ENCODE data around the gene PCLAF.

The PCLAF gene

DNA sequence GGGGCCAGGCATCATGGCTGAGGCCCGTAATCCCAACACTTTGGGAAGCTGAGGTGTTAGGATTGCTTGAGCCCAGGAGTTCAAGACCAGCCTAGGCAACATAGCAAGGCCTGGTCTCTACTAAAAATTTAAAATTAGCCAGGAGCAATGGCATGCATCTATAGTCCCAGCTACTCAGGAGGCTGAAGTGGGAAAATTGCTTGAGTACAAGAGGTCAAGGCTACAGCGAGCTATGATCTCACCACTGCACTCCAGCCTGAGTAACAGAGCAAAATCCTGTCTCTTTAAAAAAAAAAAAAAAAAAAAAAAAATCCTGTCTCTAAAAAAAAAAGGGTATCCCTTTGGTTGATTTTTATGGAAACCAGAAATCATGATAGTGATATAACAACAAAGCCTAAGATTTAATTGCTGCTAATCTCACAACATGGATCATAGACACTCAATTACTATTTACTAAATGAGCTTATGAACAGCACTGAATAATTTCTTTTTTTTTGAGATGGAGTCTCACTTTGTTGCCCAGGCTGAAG, 12.1 kb downstream of the PCLAF start:
- no peak for TF ChIP-seq CTCF (IDR thresholded peaks at IDR 0.05; ENCODE audit: poor library complexity, severe bottlenecking)
- DNase-seq (ENCODE audit: low spot score) (no peak), ATAC-seq (ENCODE audit: low read depth) (no peak)
- no peak overlapping the region for H3K27ac ChIP-seq (ENCODE audit: poor library complexity, severe bottlenecking)
- peaks cover 64% of the 10 kb centered on the region for H3K36me3 ChIP-seq (ENCODE audit: low read depth)
- no peaks in the 10 kb centered on the region for H3K9me3 ChIP-seq (ENCODE audit: severe bottlenecking)
- H3K4me1 ChIP-seq (ENCODE audit: insufficient read depth, poor library complexity, severe bottlenecking): peaks cover 3% of the 10 kb centered on the region
- H3K27me3 ChIP-seq (ENCODE audit: insufficient read depth, poor library complexity, severe bottlenecking): no peaks in the 10 kb centered on the region
- H3K4me3 ChIP-seq (ENCODE audit: severe bottlenecking): no peak overlapping the region

DNA sequence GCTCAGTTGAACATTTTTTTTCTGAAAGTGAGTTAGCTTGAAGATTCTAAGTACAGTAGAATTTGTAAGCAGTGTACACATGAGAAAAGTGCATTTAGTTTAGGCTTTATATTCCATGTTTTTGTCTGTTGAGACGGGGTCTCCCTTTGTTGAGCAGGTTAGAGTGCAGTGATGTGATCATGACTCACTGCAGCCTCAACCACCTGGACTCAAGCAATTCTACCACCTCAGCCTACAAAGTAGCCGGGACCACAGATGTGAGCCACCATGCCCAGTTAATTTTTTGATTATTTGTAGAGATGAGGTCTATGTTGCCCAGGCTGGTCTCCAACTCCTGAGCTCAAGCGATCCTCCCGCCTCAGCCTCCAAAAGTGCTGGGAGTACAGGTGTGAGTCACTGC, 20.0 kb downstream of the PCLAF start:
- Histone ChIP-seq H3K27me3 (ENCODE audit: insufficient read depth, poor library complexity, severe bottlenecking) (no peaks in the 10 kb centered on the region), H3K36me3 (ENCODE audit: low read depth) (peaks cover 48% of the 10 kb centered on the region), H3K27ac (ENCODE audit: poor library complexity, severe bottlenecking) (no peak overlapping the region), H3K4me3 (ENCODE audit: severe bottlenecking) (no peak overlapping the region), H3K9me3 (ENCODE audit: severe bottlenecking) (no peaks in the 10 kb centered on the region), H3K4me1 (ENCODE audit: insufficient read depth, poor library complexity, severe bottlenecking) (no peaks in the 10 kb centered on the region)
- peak; percentile 65 for ATAC-seq (ENCODE audit: low read depth)
- no peak for DNase-seq (ENCODE audit: low spot score)
- no peak for TF ChIP-seq CTCF (IDR thresholded peaks at IDR 0.05; ENCODE audit: poor library complexity, severe bottlenecking)

DNA sequence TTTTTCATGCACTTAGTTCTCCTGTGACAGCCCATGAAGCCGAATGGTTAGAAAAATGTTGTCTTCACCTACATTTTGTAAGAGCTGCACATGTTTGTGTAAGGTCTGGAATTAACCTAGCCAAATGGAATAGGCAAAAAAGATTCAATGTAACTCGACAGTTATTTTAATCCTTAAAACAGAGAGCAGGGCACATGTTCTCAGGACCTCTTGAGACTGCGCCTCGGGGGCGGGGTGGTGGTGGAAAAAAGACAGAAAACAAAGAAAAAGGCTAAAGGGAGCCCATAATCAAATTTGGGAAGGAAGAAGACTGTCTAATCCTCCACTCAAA, 24.6 kb downstream of the PCLAF start:
- Histone ChIP-seq H3K4me1 (ENCODE audit: insufficient read depth, poor library complexity, severe bottlenecking) (peaks cover 7% of the 10 kb centered on the region), H3K27me3 (ENCODE audit: insufficient read depth, poor library complexity, severe bottlenecking) (no peaks in the 10 kb centered on the region), H3K9me3 (ENCODE audit: severe bottlenecking) (no peaks in the 10 kb centered on the region), H3K4me3 (ENCODE audit: severe bottlenecking) (peak overlapping the region; percentile 70), H3K27ac (ENCODE audit: poor library complexity, severe bottlenecking) (peak overlapping the region; percentile 72), H3K36me3 (ENCODE audit: low read depth) (peaks cover 27% of the 10 kb centered on the region)
- ATAC-seq (ENCODE audit: low read depth) (no peak), DNase-seq (ENCODE audit: low spot score) (no peak)
- TF ChIP-seq CTCF (IDR thresholded peaks at IDR 0.05; ENCODE audit: poor library complexity, severe bottlenecking): peak; percentile 63

DNA sequence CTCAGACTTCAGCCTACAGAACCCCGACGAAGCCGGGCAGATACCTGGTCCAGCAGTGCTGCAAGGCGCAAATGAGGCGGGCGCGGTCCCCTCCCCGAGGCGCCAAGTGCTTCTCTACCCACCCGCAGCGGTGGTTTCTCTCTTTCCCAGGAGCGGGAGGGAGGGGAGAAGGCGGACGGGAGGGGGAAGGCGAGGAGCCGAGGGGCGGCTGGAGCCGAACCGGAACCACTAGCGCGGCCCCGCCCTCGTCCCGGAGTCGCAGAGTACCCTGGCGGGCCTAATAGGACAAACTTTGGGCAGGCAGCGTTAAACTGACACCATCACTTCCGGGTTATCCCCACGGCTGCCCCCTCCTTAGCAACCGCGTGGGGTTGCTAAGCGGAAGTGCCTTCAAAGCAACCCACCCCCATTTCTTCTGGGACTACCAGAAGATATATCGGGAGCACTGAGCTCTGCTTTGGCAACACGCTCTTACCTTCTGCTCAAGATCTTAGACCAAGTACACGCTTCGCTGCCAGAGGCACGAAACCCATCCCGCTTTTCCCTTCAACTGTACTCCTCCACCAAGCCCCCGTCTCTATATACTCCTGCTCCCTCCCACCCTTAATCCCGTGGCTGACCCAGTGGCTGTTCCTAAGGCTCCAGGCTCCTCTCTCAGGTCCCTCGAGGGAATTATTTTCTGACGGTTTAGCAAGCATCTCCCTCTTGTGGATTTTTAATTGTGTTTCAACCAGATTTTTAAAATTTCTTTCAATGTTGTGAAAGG, 25.1 kb downstream of the PCLAF start, which contains the start of gene CSNK1G1:
Gene CSNK1G1 (minus strand): TSS at position 230 of the 766 bp plus-strand sequence. CDS start 55,674 bp downstream, outside the sequence.
- DNase-seq (ENCODE audit: low spot score) (peak; percentile 98), ATAC-seq (ENCODE audit: low read depth) (peak; percentile 95)
- peak; percentile 90 for TF ChIP-seq CTCF (IDR thresholded peaks at IDR 0.05; ENCODE audit: poor library complexity, severe bottlenecking)
- Histone ChIP-seq H3K4me1 (ENCODE audit: insufficient read depth, poor library complexity, severe bottlenecking) (peaks cover 7% of the 10 kb centered on the region), H3K27me3 (ENCODE audit: insufficient read depth, poor library complexity, severe bottlenecking) (no peaks in the 10 kb centered on the region), H3K9me3 (ENCODE audit: severe bottlenecking) (no peaks in the 10 kb centered on the region), H3K4me3 (ENCODE audit: severe bottlenecking) (peak within 1 kb of the TSS; percentile 70), H3K27ac (ENCODE audit: poor library complexity, severe bottlenecking) (peak within 1 kb of the TSS; percentile 72), H3K36me3 (ENCODE audit: low read depth) (peaks cover 27% of the 10 kb centered on the region)
